IMR-90 (cell line): ENCODE data around the gene HCFC1.

Experiments
- BHLHE40 ChIP-seq: fragments of 150-350 bp; IDR thresholded peaks from 2 replicates; pipeline ENCODE4 v1.6.1; 2016; ENCODE audit warnings: mild to moderate bottlenecking, low read depth, low read length
- CEBPB ChIP-seq: IDR thresholded peaks from 2 replicates; pipeline ENCODE4 v1.6.1; 2012; ENCODE audit warnings: low read depth, low read length, improper control_type of control experiment
- CTCF ChIP-seq: conservative IDR thresholded peaks from 2 replicates; pipeline ENCODE4 v1.5.1; 2012; ENCODE audit warnings: mild to moderate bottlenecking, low read depth, low read length, improper control_type of control experiment
- MXI1 ChIP-seq: IDR thresholded peaks from 2 replicates; pipeline ENCODE4 v1.6.1; 2012; ENCODE audit warnings: low read depth, mild to moderate bottlenecking, low read length, moderate library complexity, borderline replicate concordance
- POLR2A ChIP-seq: IDR thresholded peaks from 2 replicates; pipeline ENCODE4 v1.6.1; 2012; ENCODE audit warnings: mild to moderate bottlenecking, low read depth, low read length
- RAD21 ChIP-seq: IDR thresholded peaks from 2 replicates; pipeline ENCODE4 v1.6.1; 2012; ENCODE audit warnings: low read length, improper control_type of control experiment
- RCOR1 ChIP-seq: IDR thresholded peaks from 2 replicates; pipeline ENCODE4 v1.6.1; 2012; ENCODE audit warnings: mild to moderate bottlenecking, low read length, improper control_type of control experiment; ENCODE audit not compliant: insufficient replicate concordance
- RFX5 ChIP-seq: IDR thresholded peaks from 2 replicates; pipeline ENCODE4 v1.8.0; 2012; ENCODE audit warnings: low read depth, mild to moderate bottlenecking, low read length, moderate library complexity
- SMC3 ChIP-seq: fragments of 150-350 bp; IDR thresholded peaks from 2 replicates; pipeline ENCODE4 v1.6.1; 2016; ENCODE audit warnings: low read depth, mild to moderate bottlenecking, antibody characterized with exemption, low read length, moderate library complexity
- TF ChIP-seq, protein P1 (sequence below): fragments of 150-350 bp; IDR thresholded peaks from 2 replicates; pipeline ENCODE4 v1.6.1; 2016; ENCODE audit warnings: low read depth, mild to moderate bottlenecking, low read length, moderate library complexity, borderline replicate concordance

DNA sequence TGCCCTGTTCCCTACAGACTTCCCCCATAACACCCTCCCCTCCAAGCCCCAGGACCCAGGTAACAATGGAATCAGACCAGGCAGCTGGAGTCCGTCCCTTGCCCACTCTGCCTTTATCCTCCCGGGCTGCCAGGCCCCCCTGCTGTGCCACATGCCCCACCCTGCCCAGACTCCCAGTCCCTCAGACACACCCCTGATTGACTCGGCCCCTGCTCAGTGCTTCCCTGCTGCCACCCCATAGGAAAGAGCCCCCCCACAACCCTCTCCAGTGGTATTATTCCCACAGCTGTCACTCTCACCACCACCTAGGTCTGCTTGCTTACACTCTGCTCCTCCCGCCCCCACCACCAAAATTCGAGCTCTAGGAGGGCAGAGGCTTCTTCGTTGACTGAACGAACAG is 32.0 kb downstream of the HCFC1 start:
- TF ChIP-seq CTCF, result no peak
- no peak for TF ChIP-seq RFX5
- TF ChIP-seq RAD21, result no peak
- TF ChIP-seq SMC3, result no peak
- no peak for TF ChIP-seq POLR2A
- no peak for TF ChIP-seq RCOR1
- no peak for TF ChIP-seq MXI1
- no peak for TF ChIP-seq CEBPB
- TF ChIP-seq, protein P1, sequence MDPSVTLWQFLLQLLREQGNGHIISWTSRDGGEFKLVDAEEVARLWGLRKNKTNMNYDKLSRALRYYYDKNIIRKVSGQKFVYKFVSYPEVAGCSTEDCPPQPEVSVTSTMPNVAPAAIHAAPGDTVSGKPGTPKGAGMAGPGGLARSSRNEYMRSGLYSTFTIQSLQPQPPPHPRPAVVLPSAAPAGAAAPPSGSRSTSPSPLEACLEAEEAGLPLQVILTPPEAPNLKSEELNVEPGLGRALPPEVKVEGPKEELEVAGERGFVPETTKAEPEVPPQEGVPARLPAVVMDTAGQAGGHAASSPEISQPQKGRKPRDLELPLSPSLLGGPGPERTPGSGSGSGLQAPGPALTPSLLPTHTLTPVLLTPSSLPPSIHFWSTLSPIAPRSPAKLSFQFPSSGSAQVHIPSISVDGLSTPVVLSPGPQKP, result no peak
- TF ChIP-seq BHLHE40, result no peak
